HG02938 (cell line): ENCODE data around the gene C4BPB.

ENCODE experiments used
- ATAC-seq: cut with Tn5 transposase; IDR thresholded peaks from one replicate; pipeline ENCODE4 v1.9.1; 2021; ENCODE audit warnings: mild to moderate bottlenecking, moderate library complexity; ENCODE audit not compliant: unreplicated experiment

C4BPB gene

GRCh38 chr1:207084232-207084631 is 4.4 kb upstream of the C4BPB start:
- ATAC-seq: no peak

GRCh38 chr1:207084701-207085180 is 3.9 kb upstream of the C4BPB start:
- no peak for ATAC-seq

- ATAC-seq: no peak
Observed at GRCh38 chr1:207085887-207086286, 2.8 kb upstream of the C4BPB start.

- no peak for ATAC-seq
Observed at GRCh38 chr1:207088161-207088560, 499 bp upstream of the C4BPB start.

GRCh38 chr1:207089627-207090355 is 1.1 kb downstream of the C4BPB start:
- ATAC-seq: no peak

- ATAC-seq: no peak
Observed at GRCh38 chr1:207091200-207091908, 2.7 kb downstream of the C4BPB start.

GRCh38 chr1:207093944-207094343 is 5.3 kb downstream of the C4BPB start:
- no peak for ATAC-seq

GRCh38 chr1:207097871-207098324 is 9.2 kb downstream of the C4BPB start:
- peak; percentile 81 for ATAC-seq

GRCh38 chr1:207101720-207102119 is 13.1 kb downstream of the C4BPB start:
- no peak for ATAC-seq

- ATAC-seq: no peak
Observed at GRCh38 chr1:207102146-207102545, 13.5 kb downstream of the C4BPB start.

GRCh38 chr1:207102659-207103058 is 14.0 kb downstream of the C4BPB start:
- ATAC-seq: no peak

GRCh38 chr1:207103892-207104373 is 15.3 kb downstream of the C4BPB start, which contains the start of gene C4BPA:
Gene C4BPA, plus strand, starts transcription at chr1:207104233. Its CDS starts 8,793 bp downstream, at chr1:207113026.
- no peak for ATAC-seq

- ATAC-seq: no peak
Observed at GRCh38 chr1:207109004-207109403, 20.3 kb downstream of the C4BPB start.

- ATAC-seq: no peak
Observed at GRCh38 chr1:207112616-207113296, 24.1 kb downstream of the C4BPB start.

GRCh38 chr1:207115269-207115668 is 26.6 kb downstream of the C4BPB start:
- ATAC-seq: no peak

- ATAC-seq: no peak
Observed at GRCh38 chr1:207124389-207124788, 35.7 kb downstream of the C4BPB start.

- no peak for ATAC-seq
Observed at GRCh38 chr1:207128336-207128921, 39.8 kb downstream of the C4BPB start.

GRCh38 chr1:207129053-207129452 is 40.4 kb downstream of the C4BPB start:
- no peak for ATAC-seq

- no peak for ATAC-seq
Observed at GRCh38 chr1:207130252-207131036, 41.8 kb downstream of the C4BPB start.

- ATAC-seq: no peak
Observed at GRCh38 chr1:207131163-207131562, 42.5 kb downstream of the C4BPB start.
